Neural cell (in vitro differentiated cells): ENCODE measurements around the gene SLC35E3. TPM values are rescaled to one million over a fixed set of nuclear protein-coding genes. Genes with fewer than 3 reads are reported as not detected.

ENCODE experiments used
- H2AFZ ChIP-seq: fragments of 200-600, 300-800 bp; sonication (generic), shearing (Covaris generic); 2 replicates; pipeline ENCODE4 v1.6.0; 2014; ENCODE audit warnings: low read depth, mild to moderate bottlenecking, antibody characterized with exemption, low read length, moderate library complexity
- H3F3A ChIP-seq: fragments of 200-600 bp; shearing (Covaris generic); 2 replicates; pipeline ENCODE4 v1.6.1; 2016; ENCODE audit warnings: mild to moderate bottlenecking, moderate library complexity, mixed read lengths, antibody characterized with exemption, low read length; ENCODE audit not compliant: insufficient read depth, poor library complexity, severe bottlenecking
- H3K27ac ChIP-seq: fragments of 200-600, 300-800 bp; sonication (generic), shearing (Covaris generic); 2 replicates; pipeline ENCODE4 v1.5.1; 2014; ENCODE audit warnings: mild to moderate bottlenecking, low read length, moderate library complexity
- H3K27me3 ChIP-seq: fragments of 300-800, 200-600 bp; sonication (generic), shearing (Covaris generic); 2 replicates; pipeline ENCODE4 v1.6.0; 2014; ENCODE audit warnings: mild to moderate bottlenecking, low read depth, low read length, moderate library complexity; ENCODE audit not compliant: insufficient read depth
- H3K36me3 ChIP-seq: fragments of 300-800, 200-600 bp; sonication (generic), shearing (Covaris generic); 2 replicates; pipeline ENCODE4 v1.5.1; 2014; ENCODE audit warnings: mild to moderate bottlenecking, antibody characterized with exemption, low read length, moderate library complexity; ENCODE audit not compliant: insufficient read depth
- H3K4me2 ChIP-seq: fragments of 300-800, 200-600 bp; sonication (generic), shearing (Covaris generic); 2 replicates; pipeline ENCODE4 v1.6.0; 2014; ENCODE audit warnings: mild to moderate bottlenecking, low read length
- H3K4me3 ChIP-seq: fragments of 300-800, 200-600 bp; sonication (generic), shearing (Covaris generic); 2 replicates; pipeline ENCODE4 v1.5.1; 2014; ENCODE audit warnings: mild to moderate bottlenecking, low read length, moderate library complexity
- H3K79me2 ChIP-seq: fragments of 200-600 bp; shearing (Covaris generic); replicated peaks from 2 replicates; pipeline ENCODE4 v1.6.0; 2014; ENCODE audit warnings: mild to moderate bottlenecking, low read length, moderate library complexity; ENCODE audit not compliant: insufficient read depth
- H3K9ac ChIP-seq: fragments of 300-800, 200-600 bp; sonication (generic), shearing (Covaris generic); 2 replicates; pipeline ENCODE4 v1.6.1; 2016; ENCODE audit warnings: mild to moderate bottlenecking, low read length, mixed read lengths
- H3K9me2 ChIP-seq: fragments of 200-600 bp; shearing (Covaris generic); 2 replicates; pipeline ENCODE4 v1.6.1; 2016; ENCODE audit warnings: mild to moderate bottlenecking, low read length, mixed read lengths; ENCODE audit not compliant: insufficient read depth
- H3K9me3 ChIP-seq: fragments of 200-600, 300-800 bp; sonication (generic), shearing (Covaris generic); 2 replicates; pipeline ENCODE4 v1.6.1; 2016; ENCODE audit warnings: mild to moderate bottlenecking, mixed run types, low read length, moderate library complexity, mixed read lengths
- H4K20me1 ChIP-seq: fragments of 200-600 bp; shearing (Covaris generic); 2 replicates; pipeline ENCODE4 v1.6.1; 2016; ENCODE audit warnings: mild to moderate bottlenecking, mixed run types; ENCODE audit not compliant: insufficient read depth
- EP300 ChIP-seq: fragments of 450-650 bp; conservative IDR thresholded peaks from 2 replicates; pipeline ENCODE4 v1.6.1; 2014; ENCODE audit warnings: antibody characterized with exemption, mild to moderate bottlenecking, moderate library complexity; ENCODE audit not compliant: poor library complexity, severe bottlenecking
- EZH2 ChIP-seq: fragments of 200-600, 300-800 bp; shearing (Covaris generic), sonication (generic); IDR thresholded peaks from 2 replicates; pipeline ENCODE4 v1.6.1; 2014; ENCODE audit warnings: antibody characterized with exemption, low read length, borderline replicate concordance, mild to moderate bottlenecking; ENCODE audit not compliant: insufficient read depth, poor library complexity, severe bottlenecking
- MXI1 ChIP-seq: fragments of 450-650 bp; conservative IDR thresholded peaks from 2 replicates; pipeline ENCODE4 v1.6.1; 2014; ENCODE audit warnings: antibody characterized with exemption, mild to moderate bottlenecking; ENCODE audit not compliant: poor library complexity, severe bottlenecking
- POLR2AphosphoS5 ChIP-seq: IDR thresholded peaks from 2 replicates; pipeline ENCODE4 v1.6.1; 2012
- RAD21 ChIP-seq: fragments of 450-650 bp; conservative IDR thresholded peaks from 2 replicates; pipeline ENCODE4 v1.6.1; 2014; ENCODE audit warnings: antibody characterized with exemption, mild to moderate bottlenecking, moderate library complexity
- SMC3 ChIP-seq: fragments of 450-650 bp; conservative IDR thresholded peaks from 2 replicates; pipeline ENCODE4 v1.6.1; 2014; ENCODE audit warnings: antibody characterized with exemption, mild to moderate bottlenecking, moderate library complexity; ENCODE audit not compliant: poor library complexity
- TAF1 ChIP-seq: IDR thresholded peaks from 2 replicates; pipeline ENCODE4 v1.6.1; 2012; ENCODE audit warnings: low read depth
- polyA plus RNA-seq: library from polyadenylated mRNA; depleted of rRNA; stranded (reverse); fragments of >200 nt; gene quantifications from 2 replicates; pipeline ENCODE4 v1.2.3, GENCODE V29; 2014
- TF ChIP-seq, protein P1 (sequence below): IDR thresholded peaks from 2 replicates; pipeline ENCODE4 v1.6.1; 2012; ENCODE audit warnings: borderline replicate concordance
- TF ChIP-seq, protein P2 (sequence below): fragments of 450-650 bp; IDR thresholded peaks from 2 replicates; pipeline ENCODE4 v1.5.1; 2014; ENCODE audit warnings: antibody characterized with exemption, mild to moderate bottlenecking, moderate library complexity; ENCODE audit not compliant: poor library complexity, severe bottlenecking

SLC35E3 gene
- polyA plus RNA-seq, 1 donor from 2014 or later: 10.5 TPM

DNA sequence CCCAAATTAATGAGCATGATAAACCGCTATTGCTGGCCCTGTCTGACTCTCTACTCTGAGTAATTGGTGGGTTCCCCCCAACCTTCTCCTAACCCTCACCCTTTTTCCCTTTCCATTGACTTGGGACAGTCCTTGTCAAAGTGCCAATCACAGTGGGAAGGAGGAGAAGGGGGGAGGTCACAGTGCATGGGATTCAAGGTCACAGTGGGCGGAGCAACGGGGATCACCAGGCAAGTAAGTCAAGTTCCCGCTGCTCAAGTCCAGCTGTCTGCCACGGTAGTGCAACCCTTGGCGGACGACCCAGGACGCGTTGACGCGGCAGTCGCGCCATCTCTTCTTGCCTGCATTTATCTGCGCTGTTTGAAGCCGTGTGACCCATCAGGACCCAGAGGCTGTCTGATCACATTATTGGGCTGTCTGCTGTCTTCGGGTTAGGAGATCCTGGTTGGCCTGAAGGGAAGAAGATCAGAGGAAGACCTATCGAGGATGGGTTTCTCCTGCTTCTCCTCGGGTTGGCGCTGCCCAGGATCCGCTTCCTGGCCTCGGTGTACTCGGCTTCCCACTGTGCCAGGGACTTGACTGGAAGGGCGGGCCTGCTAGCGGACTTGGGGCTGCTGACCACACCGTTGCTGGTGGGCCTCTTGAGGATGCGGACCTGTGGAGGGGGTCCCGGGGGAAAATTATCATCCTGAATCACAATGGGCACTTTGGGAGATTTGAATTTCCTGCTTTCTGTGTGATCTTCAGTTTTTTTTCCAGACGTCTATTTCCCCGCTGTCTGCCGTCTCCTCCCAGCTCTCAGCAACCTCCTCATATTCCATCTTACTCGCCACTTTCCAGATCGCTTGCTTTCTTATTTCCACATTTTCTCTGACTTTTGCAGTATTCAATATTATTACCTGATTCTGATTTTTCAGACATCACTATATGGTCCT, 58.9 kb downstream of the SLC35E3 start:
- no peak overlapping the region for H2AFZ ChIP-seq
- TF ChIP-seq POLR2AphosphoS5 (no peak), RAD21 (no peak), SMC3 (no peak), MXI1 (no peak), EP300 (no peak), TAF1 (no peak), EZH2 (no peak)
- TF ChIP-seq, protein P1, sequence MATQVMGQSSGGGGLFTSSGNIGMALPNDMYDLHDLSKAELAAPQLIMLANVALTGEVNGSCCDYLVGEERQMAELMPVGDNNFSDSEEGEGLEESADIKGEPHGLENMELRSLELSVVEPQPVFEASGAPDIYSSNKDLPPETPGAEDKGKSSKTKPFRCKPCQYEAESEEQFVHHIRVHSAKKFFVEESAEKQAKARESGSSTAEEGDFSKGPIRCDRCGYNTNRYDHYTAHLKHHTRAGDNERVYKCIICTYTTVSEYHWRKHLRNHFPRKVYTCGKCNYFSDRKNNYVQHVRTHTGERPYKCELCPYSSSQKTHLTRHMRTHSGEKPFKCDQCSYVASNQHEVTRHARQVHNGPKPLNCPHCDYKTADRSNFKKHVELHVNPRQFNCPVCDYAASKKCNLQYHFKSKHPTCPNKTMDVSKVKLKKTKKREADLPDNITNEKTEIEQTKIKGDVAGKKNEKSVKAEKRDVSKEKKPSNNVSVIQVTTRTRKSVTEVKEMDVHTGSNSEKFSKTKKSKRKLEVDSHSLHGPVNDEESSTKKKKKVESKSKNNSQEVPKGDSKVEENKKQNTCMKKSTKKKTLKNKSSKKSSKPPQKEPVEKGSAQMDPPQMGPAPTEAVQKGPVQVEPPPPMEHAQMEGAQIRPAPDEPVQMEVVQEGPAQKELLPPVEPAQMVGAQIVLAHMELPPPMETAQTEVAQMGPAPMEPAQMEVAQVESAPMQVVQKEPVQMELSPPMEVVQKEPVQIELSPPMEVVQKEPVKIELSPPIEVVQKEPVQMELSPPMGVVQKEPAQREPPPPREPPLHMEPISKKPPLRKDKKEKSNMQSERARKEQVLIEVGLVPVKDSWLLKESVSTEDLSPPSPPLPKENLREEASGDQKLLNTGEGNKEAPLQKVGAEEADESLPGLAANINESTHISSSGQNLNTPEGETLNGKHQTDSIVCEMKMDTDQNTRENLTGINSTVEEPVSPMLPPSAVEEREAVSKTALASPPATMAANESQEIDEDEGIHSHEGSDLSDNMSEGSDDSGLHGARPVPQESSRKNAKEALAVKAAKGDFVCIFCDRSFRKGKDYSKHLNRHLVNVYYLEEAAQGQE: no peak
- TF ChIP-seq, protein P2, sequence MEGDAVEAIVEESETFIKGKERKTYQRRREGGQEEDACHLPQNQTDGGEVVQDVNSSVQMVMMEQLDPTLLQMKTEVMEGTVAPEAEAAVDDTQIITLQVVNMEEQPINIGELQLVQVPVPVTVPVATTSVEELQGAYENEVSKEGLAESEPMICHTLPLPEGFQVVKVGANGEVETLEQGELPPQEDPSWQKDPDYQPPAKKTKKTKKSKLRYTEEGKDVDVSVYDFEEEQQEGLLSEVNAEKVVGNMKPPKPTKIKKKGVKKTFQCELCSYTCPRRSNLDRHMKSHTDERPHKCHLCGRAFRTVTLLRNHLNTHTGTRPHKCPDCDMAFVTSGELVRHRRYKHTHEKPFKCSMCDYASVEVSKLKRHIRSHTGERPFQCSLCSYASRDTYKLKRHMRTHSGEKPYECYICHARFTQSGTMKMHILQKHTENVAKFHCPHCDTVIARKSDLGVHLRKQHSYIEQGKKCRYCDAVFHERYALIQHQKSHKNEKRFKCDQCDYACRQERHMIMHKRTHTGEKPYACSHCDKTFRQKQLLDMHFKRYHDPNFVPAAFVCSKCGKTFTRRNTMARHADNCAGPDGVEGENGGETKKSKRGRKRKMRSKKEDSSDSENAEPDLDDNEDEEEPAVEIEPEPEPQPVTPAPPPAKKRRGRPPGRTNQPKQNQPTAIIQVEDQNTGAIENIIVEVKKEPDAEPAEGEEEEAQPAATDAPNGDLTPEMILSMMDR: no peak
- H3F3A ChIP-seq: no peaks in the 10 kb centered on the region
- H3K79me2 ChIP-seq: peaks cover 12% of the 10 kb centered on the region
- no peak overlapping the region for H3K4me2 ChIP-seq
- H3K9me3 ChIP-seq: no peaks in the 10 kb centered on the region
- no peak overlapping the region for H3K4me3 ChIP-seq
- no peaks in the 10 kb centered on the region for H3K9me2 ChIP-seq
- H3K27me3 ChIP-seq: no peaks in the 10 kb centered on the region
- H4K20me1 ChIP-seq: no peaks in the 10 kb centered on the region
- H3K36me3 ChIP-seq: peaks cover 4% of the 10 kb centered on the region
- no peak overlapping the region for H3K9ac ChIP-seq
- H3K27ac ChIP-seq: no peak overlapping the region

DNA sequence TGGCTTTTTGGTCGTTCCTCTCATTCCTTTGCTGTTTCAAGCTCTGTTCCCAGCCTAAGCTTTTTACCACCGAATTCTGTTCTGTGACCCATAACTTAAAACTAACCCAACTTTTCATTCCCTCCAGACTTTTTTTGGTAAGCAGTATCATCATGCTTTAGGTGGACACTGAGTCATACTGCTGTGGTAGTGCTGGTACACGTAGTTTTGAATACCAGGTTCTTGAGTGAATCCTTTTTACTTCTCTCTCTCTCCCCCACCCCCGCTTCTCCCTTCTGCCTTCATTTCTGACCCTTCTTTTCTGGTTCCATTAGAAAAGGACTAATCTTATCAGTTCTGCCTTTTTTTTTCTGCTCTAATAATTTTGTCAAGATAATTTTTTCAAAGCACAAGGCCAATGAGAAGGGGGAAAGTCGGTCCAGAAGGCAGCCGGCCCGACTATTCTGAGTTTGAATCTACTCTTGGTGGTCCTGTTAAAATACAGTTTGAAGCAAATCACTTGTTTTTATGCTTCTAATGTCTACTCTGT, 59.7 kb downstream of the SLC35E3 start:
- Histone ChIP-seq H3K27me3 (no peaks in the 10 kb centered on the region), H4K20me1 (no peaks in the 10 kb centered on the region), H3K9ac (no peak overlapping the region), H3K4me3 (no peak overlapping the region), H3K27ac (no peak overlapping the region), H3F3A (no peaks in the 10 kb centered on the region), H2AFZ (no peak overlapping the region), H3K79me2 (peaks cover 19% of the 10 kb centered on the region), H3K9me2 (no peaks in the 10 kb centered on the region), H3K36me3 (peaks cover 4% of the 10 kb centered on the region), H3K4me2 (no peak overlapping the region), H3K9me3 (no peaks in the 10 kb centered on the region)
- TF ChIP-seq, protein P2: no peak
